ENCODE results near the gene VPS39.

GRCh38 chr15:42233107-42233506, 25.0 kb upstream of the VPS39 start:
- TF ChIP-seq, protein P1, sequence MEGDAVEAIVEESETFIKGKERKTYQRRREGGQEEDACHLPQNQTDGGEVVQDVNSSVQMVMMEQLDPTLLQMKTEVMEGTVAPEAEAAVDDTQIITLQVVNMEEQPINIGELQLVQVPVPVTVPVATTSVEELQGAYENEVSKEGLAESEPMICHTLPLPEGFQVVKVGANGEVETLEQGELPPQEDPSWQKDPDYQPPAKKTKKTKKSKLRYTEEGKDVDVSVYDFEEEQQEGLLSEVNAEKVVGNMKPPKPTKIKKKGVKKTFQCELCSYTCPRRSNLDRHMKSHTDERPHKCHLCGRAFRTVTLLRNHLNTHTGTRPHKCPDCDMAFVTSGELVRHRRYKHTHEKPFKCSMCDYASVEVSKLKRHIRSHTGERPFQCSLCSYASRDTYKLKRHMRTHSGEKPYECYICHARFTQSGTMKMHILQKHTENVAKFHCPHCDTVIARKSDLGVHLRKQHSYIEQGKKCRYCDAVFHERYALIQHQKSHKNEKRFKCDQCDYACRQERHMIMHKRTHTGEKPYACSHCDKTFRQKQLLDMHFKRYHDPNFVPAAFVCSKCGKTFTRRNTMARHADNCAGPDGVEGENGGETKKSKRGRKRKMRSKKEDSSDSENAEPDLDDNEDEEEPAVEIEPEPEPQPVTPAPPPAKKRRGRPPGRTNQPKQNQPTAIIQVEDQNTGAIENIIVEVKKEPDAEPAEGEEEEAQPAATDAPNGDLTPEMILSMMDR (IDR thresholded peaks at IDR 0.05; ENCODE audit: low read depth, low read length): no peak
- TF ChIP-seq EZH2phosphoT487 (IDR thresholded peaks at IDR 0.05; ENCODE audit: low read depth): no peak
